ENCODE data around the gene CGNL1.

The CGNL1 gene

DNA sequence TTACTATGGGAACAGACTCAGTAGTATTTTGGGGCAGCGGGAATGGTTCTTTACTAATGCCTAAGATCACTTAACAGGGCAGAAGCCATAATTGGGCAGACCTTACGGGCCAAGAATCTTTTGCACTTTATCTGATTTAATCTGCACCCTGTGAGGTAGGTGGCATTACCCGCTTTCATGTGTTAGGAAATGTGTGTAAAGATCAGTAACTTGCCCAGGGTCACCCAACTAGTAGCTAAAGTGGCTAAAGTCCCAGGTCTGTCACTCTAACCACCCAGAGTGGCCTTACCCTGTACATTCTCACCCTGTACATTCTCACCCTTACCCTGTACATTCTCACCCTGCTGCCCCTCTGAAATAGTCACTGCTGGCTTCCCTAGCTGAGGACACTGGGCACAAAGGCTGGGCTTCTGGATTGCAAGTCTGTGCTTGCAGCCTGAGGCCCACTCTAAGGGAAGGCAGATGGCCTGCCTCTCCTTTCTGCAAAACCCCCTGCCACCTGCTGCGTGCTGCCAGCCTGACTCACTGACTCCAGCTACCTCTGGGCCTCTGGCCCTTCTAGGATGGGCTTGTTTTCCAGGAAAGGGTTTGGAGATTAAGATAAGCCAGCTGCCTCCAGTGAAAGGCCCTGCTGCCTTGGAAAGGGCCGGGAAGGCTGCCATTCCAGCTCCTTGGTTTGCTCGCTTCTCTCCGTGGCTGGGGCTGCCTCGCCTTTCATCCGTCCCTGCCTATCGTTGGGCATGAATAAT lies 177.9 kb downstream of the CGNL1 start:
- DNase-seq = no peak

DNA sequence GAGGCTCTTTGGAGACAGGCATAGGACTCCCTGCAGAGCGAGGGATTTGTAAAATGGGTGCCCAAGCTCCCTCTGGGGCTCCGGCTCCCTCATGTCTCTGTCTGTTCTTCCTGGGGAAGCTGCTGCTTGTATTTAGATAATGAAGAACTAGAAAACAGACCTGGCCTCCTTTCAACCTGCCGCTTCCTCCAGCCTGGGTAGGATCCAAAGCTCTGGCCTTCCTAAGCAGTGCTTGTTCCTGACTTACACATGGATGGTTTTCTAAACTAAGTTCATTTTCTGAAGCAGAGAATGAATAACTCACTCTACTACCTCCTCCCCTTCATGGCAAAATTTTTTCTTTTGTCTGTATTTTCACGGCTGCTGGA lies 178.5 kb downstream of the CGNL1 start:
- DNase-seq = no peak

DNA sequence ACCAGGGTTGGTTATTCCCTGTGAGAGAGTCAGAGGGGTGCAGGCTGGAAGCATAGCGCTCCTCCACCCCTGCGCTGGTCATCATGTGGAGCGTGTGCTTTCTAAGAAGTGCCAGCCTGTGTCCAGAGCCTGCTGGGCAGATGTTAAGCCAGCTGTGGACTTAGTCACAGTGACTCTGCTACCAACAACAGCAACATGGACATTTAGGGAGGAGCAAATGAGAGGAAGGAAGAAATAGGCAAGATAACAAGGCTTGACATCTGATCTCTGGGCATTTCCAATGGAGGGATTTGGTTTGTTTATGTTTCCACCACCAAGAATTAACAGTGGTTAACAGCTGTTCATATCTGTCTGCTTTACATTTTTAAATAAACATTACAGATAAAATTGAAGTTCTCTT lies 179.0 kb downstream of the CGNL1 start:
- no peak for DNase-seq

- no peak for DNase-seq
These were observed 179.7 kb downstream of the CGNL1 start for GRCh38 chr15:57556040-57556439.

DNA sequence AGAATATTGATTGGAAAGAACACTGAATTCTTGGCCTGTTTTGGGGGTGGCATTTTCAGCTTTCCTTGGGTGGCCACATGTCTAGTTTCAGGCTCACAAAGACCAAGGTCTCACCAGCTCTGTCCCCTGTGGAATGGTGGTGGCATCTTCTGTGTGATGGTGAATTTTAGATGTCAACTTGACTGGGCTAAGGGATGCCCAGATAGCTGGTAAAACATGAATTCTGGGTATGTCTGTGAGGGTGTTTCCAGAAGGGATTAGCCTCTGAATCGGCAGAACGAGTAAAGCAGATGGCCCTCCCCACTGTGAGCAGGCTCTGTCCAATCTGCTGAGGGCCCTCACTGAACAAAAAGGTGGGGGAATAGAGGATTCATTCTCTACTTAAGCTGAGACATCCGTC lies 181.0 kb downstream of the CGNL1 start:
- no peak for DNase-seq

DNA sequence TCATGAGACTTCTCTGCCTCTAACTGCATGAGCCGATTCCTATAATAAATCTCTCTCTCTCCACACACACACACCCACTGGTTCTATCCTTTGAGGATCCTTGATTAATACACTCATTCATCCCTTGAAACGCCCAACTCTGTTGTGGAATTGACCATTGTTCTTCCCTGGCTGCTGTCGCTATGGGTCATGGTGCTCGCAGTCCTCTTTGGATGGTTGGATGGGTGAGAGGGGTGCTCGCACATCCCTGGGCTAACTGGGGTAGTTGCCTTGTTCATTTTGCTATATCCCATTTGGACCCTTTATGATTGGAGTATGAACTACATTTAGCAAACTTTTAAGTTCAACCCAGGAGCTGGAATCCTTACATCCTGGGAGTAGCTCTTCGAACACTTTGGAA lies 181.5 kb downstream of the CGNL1 start:
- no peak for DNase-seq

DNA sequence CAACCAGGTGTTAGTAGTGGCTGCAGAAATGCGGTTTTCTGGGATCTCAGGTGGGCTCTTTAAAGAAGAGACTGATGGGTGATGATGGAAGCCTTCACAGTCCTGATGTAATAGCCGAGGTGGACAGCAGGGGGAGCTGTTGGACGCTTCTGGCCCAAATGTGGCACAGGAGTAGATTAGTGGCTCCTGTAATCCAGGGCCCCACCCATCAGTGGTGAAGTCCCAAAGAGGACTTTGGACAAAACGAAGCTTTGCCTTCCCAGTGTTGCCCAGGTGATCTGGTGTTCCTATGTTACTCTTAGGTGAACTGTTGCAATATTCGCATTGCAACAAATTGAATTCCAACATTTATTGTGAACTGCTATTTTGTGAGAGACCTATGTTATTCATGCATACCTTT lies 183.6 kb downstream of the CGNL1 start:
- DNase-seq = no peak

- no peak for DNase-seq
These were observed 184.9 kb downstream of the CGNL1 start for GRCh38 chr15:57561041-57561711.

- no peak for DNase-seq
These were observed 186.0 kb downstream of the CGNL1 start for GRCh38 chr15:57562196-57562769.

GRCh38 chr15:57563416-57563815 lies 187.1 kb downstream of the CGNL1 start:
- no peak for DNase-seq

GRCh38 chr15:57565311-57565710 lies 189.0 kb downstream of the CGNL1 start:
- no peak for DNase-seq

GRCh38 chr15:57566834-57567233 lies 190.5 kb downstream of the CGNL1 start:
- no peak for DNase-seq

GRCh38 chr15:57567891-57568290 lies 191.6 kb downstream of the CGNL1 start:
- DNase-seq = no peak

DNA sequence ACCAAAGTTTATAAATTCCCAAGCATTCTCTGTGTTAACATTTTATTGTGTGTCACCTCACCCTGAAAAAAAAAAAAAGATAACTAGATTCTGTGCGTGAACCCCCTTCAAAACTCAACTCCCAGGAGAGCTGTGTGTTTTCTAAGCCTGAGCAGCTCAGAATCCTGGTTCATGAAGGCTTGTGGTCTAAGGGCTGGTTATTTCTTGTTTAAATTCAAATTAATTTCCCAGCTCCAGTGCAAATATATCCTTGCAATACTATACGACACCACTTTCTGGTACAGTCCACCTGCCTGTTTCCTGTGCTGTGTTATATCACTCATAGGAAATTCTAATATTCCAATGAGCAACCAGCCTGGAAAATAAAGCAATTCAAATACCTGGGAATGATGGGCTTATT lies 192.0 kb downstream of the CGNL1 start:
- no peak for DNase-seq

GRCh38 chr15:57570340-57570739 lies 194.0 kb downstream of the CGNL1 start:
- DNase-seq = no peak

DNA sequence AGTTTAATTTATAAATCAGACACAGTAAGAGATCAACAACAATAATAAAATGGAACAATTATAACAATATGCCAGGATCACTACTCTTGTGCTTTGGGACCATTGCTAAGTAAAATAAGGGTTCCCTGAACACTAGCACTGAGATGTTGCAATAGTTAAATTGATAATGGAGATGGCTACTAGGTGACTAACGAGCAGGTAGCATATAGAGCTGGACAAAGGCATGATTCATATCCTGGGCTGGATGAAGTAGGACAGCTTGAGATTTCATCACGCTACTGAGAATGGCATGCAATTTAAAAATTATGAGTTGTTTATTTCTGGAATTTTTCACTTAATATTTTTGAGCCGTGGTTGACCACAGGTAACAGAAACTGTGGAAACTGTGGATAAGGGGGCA lies 194.7 kb downstream of the CGNL1 start:
- DNase-seq = no peak

DNA sequence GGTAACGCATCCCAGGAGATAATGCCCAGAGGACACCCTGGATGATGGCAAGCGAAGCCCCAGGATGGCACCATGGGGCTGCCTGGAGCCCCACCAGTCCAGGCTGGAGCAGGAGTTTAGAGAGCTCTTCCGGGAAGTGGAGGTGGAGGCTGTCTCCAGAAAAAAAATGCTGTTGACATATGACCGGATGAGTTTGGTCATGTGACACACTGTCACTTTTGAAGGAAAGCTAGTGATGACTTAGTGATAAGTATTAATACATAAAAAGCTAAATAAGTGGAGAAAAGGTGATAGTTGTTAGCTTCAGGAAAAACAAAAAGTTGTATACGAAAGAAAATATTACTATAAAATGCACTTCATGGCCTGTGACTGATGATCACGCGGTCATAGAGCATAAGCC lies 195.4 kb downstream of the CGNL1 start:
- DNase-seq = no peak

GRCh38 chr15:57572468-57572867 lies 196.2 kb downstream of the CGNL1 start:
- no peak for DNase-seq

GRCh38 chr15:57573151-57573550 lies 196.8 kb downstream of the CGNL1 start:
- DNase-seq = no peak

DNA sequence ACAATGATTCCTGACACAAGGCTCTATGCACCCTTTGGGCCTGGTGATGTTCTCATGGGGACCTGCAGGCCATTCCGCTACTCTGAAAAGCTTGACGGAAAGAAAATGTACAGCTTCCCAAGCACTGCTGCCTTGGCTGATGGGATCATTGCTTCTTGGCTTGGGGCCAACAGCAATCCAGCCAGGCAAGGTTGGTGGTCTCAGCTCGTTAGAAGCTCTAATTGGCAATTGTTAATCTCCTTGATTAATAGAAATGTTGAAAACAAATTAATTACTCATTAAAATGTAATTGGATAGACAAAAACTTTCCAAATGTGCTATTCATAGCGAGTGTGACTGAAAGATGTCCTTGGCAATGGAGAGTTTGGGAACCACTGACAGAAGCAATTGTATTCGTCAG lies 199.1 kb downstream of the CGNL1 start:
- no peak for DNase-seq

- DNase-seq = no peak
These were observed 202.1 kb downstream of the CGNL1 start for GRCh38 chr15:57578288-57578900.

DNA sequence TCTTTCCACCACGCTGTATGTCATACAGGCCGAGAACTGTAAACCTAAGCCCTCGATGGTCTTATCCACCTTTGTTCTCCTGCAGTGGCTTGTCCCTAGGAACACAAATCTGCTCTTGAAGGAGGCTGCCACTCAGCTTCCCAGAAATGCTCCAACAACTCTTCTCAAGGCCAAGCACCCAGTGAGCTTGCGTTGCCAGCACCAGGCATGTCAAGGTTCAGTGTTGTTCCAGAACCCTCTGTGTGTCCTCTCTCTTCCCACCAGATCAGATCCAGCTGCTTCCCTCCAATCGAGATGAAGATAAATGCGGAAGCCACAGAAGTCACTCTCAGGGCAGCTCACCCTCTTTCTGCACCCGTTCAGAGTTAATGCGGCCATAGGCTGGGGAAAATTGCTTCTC lies 204.1 kb downstream of the CGNL1 start:
- DNase-seq = no peak

DNA sequence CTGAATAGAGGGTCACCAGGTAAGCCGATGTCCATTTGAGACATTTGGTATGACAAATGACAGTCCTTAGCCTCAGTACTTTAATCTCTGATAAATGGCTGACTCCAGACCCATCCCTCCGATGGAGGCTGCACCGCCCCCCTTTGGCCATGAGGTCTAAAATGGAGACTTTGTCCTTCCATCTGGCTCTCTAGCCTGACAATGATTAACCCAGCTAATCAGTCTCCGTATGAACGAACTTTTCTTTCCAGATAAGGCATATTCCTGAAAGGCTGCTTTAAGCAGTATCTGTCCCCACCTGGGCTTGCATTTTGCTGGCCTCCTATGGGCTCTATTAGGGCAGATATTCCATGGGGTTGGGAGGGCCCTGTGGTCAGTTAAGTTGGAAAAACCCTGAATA lies 204.6 kb downstream of the CGNL1 start:
- no peak for DNase-seq

GRCh38 chr15:57582090-57582489 lies 205.8 kb downstream of the CGNL1 start:
- no peak for DNase-seq
